Measurements from ENCODE around the gene LMAN2. TPM values are rescaled to one million over a fixed set of nuclear protein-coding genes. Genes with fewer than 3 reads are reported as not detected.
A peak's percentile ranks its signal among the peaks of the same experiment; 100 is the strongest.

Gene LMAN2
- total RNA-seq, 1 experiment from 2014 or later, result 106 TPM

DNA sequence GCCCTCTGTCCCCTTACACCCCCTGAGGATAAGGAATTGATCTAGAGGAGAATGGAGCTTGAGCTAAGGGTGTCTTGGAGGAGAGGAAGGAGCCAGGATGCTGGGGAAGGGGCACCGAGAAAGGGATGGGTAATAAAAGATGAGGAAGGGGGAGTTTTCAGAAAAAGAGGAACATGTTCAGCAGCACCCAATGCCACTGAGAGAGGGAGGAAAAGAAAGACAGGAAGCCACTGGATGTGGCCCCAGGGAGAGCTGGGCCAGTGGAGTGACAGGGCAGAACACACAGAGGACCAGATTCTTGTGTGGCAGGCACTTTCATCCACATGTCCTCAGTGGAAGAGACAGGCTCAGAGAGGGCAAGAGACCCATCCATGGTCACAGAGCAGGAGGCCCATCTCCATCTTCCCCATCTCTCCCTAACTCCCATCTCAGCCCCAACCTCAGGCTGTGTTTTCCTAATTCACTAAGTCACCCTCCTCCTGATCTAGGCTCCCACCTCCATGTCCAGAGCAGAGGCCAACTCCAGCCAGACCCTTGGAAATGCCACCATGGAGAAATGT, 41.8 kb upstream of the LMAN2 start:
- no peak overlapping the region for H4K5ac ChIP-seq (ENCODE audit: insufficient read length, low read depth, low read length)
- H2AFZ ChIP-seq (ENCODE audit: low read length), result no peak overlapping the region
- H3K23me2 ChIP-seq (ENCODE audit: insufficient read length, low read depth, low read length, poor library complexity, severe bottlenecking), result no peaks in the 10 kb centered on the region
- H3K9me3 Mint-ChIP-seq, result no peaks in the 10 kb centered on the region
- H3K9me3 ChIP-seq (ENCODE audit: control insufficient read depth, low read depth, low read length), result no peaks in the 10 kb centered on the region
- no peaks in the 10 kb centered on the region for H4K20me1 ChIP-seq (ENCODE audit: control insufficient read depth, insufficient read depth, insufficient read length)
- H4K8ac ChIP-seq (replicated peaks; ENCODE audit: insufficient read length, low read depth, low read length), result no peak overlapping the region
- no peak overlapping the region for H2BK120ac ChIP-seq (ENCODE audit: low read depth, low read length, poor library complexity, severe bottlenecking)
- H2BK5ac ChIP-seq (ENCODE audit: insufficient read length, low read length), result no peak overlapping the region
- H3K36me3 Mint-ChIP-seq (ENCODE audit: insufficient read depth in 1 of 3, low read depth in 3 of 3), result no peaks in the 10 kb centered on the region
- no peak overlapping the region for H3T11ph ChIP-seq (ENCODE audit: low read length)
- no peak overlapping the region for H3K4ac ChIP-seq (ENCODE audit: low read depth, low read length)
- no peak overlapping the region for H3K9ac ChIP-seq (ENCODE audit: extremely low read depth, insufficient read length, low read length)
- H3K4me2 ChIP-seq (ENCODE audit: insufficient read depth, insufficient read length, low read length), result no peak overlapping the region
- H3K4me1 Mint-ChIP-seq, result peaks cover 27 to 33% of the 10 kb centered on the region in 2 experiments
- H2AK5ac ChIP-seq (ENCODE audit: insufficient read length, low read length), result no peak overlapping the region
- TF ChIP-seq, protein P1, sequence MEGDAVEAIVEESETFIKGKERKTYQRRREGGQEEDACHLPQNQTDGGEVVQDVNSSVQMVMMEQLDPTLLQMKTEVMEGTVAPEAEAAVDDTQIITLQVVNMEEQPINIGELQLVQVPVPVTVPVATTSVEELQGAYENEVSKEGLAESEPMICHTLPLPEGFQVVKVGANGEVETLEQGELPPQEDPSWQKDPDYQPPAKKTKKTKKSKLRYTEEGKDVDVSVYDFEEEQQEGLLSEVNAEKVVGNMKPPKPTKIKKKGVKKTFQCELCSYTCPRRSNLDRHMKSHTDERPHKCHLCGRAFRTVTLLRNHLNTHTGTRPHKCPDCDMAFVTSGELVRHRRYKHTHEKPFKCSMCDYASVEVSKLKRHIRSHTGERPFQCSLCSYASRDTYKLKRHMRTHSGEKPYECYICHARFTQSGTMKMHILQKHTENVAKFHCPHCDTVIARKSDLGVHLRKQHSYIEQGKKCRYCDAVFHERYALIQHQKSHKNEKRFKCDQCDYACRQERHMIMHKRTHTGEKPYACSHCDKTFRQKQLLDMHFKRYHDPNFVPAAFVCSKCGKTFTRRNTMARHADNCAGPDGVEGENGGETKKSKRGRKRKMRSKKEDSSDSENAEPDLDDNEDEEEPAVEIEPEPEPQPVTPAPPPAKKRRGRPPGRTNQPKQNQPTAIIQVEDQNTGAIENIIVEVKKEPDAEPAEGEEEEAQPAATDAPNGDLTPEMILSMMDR (conservative IDR thresholded peaks at IDR 0.05), result no peak
- peak overlapping the region in 1 of 3 experiments; percentile 32; a peak in 1 of 7 replicates for H3K27ac Mint-ChIP-seq
- H2BK12ac ChIP-seq (ENCODE audit: insufficient read length, low read depth, low read length), result no peak overlapping the region
- no peak for DNase-seq
- no peak overlapping the region for H3K18ac ChIP-seq (ENCODE audit: insufficient read length, low read depth, low read length)
- no peaks in the 10 kb centered on the region for H3K79me2 ChIP-seq (ENCODE audit: insufficient read depth, low read length)
- H3K23ac ChIP-seq (ENCODE audit: insufficient read length, low read depth, low read length), result no peak overlapping the region
- H2BK20ac ChIP-seq (ENCODE audit: low read depth, low read length, poor library complexity, severe bottlenecking), result no peak overlapping the region
- no peak overlapping the region; a peak in 1 of 5 replicates for H3K4me3 Mint-ChIP-seq
- no peak overlapping the region for H4K91ac ChIP-seq (ENCODE audit: insufficient read length, low read depth, low read length)
- WGBS (ENCODE audit: extremely low coverage, insufficient read length, low lambda C conversion rate), result no CpG with 5 or more reads among the region's 1 CpG
- H3K27ac ChIP-seq (ENCODE audit: insufficient read length, low read depth, low read length), result no peak overlapping the region
- no peak overlapping the region for H3K14ac ChIP-seq (ENCODE audit: insufficient read depth, low read length)
- H3K56ac ChIP-seq (ENCODE audit: insufficient read length, low read depth, low read length), result no peak overlapping the region
- peaks cover 52% of the 10 kb centered on the region for H3K27me3 Mint-ChIP-seq (ENCODE audit: low read depth)
- H3K27me3 ChIP-seq (ENCODE audit: insufficient read depth, low read length), result no peaks in the 10 kb centered on the region; the same call in 1 of the 2 replicates
- no peaks in the 10 kb centered on the region; the same call in 1 of the 2 replicates for H3K4me1 ChIP-seq (ENCODE audit: insufficient read depth, low read length)
- H2BK15ac ChIP-seq (ENCODE audit: low read depth, low read length), result no peak overlapping the region
- no peaks in the 10 kb centered on the region for H3K79me1 ChIP-seq (ENCODE audit: insufficient read depth, low read depth, low read length, poor library complexity, severe bottlenecking)
